ENCODE data around the gene RNF38. TPM values are rescaled to one million over a fixed set of nuclear protein-coding genes. Genes with fewer than 3 reads are reported as not detected.
A peak's percentile ranks its signal among the peaks of the same experiment; 100 is the strongest.
"Not testable (repeated sequence)": the region's sequence is repeated elsewhere in the genome, so short reads cannot be mapped to it uniquely, and the experiment has no call there.

RNF38 gene
- total RNA-seq, 1 donor from 2014 or later = 41.2 TPM

GRCh38 chr9:36341936-36342577 lies 58.0 kb downstream of the RNF38 start:
- intact Hi-C loops (cut with DNase I) = no loop called here
- DNase-seq (ENCODE audit: low spot score) = no peak

- intact Hi-C loops (cut with DNase I) = no loop called here
- no peak for DNase-seq (ENCODE audit: low spot score)
These were observed 62.2 kb downstream of the RNF38 start for GRCh38 chr9:36337865-36338264.

- DNase-seq (ENCODE audit: low spot score) = no peak
- intact Hi-C loops (cut with DNase I) = no loop called here
These were observed 63.1 kb downstream of the RNF38 start for GRCh38 chr9:36337002-36337401.

GRCh38 chr9:36336131-36336907 lies 63.8 kb downstream of the RNF38 start:
- no peak for DNase-seq (ENCODE audit: low spot score)
- intact Hi-C loops (cut with DNase I) = no loop called here

- intact Hi-C loops (cut with DNase I) = no loop called here
- DNase-seq (ENCODE audit: low spot score) = no peak
These were observed 68.1 kb downstream of the RNF38 start for GRCh38 chr9:36332006-36332405.

GRCh38 chr9:36328798-36329411 lies 71.2 kb downstream of the RNF38 start:
- intact Hi-C loops (cut with DNase I) = loop anchor here (5.0 kb wide), 1 partner anchor 82 kb away; no protein-coding TSS in a partner anchor
- no peak for DNase-seq (ENCODE audit: low spot score)

- no peak for DNase-seq (ENCODE audit: low spot score)
- intact Hi-C loops (cut with DNase I) = loop anchor here (2.0 to 5.0 kb wide), 2 partner anchors 78 to 134 kb away; partner anchors contain the start of gene CLTA
These were observed 74.8 kb downstream of the RNF38 start for GRCh38 chr9:36325081-36325828.

- intact Hi-C loops (cut with DNase I) = loop anchor here (2.0 kb wide), 1 partner anchor 133 kb away; the partner anchor contains the start of gene CLTA
- DNase-seq (ENCODE audit: low spot score) = no peak
These were observed 76.1 kb downstream of the RNF38 start for GRCh38 chr9:36323926-36324325.

- intact Hi-C loops (cut with DNase I) = no loop called here
These were observed 77.6 kb downstream of the RNF38 start for GRCh38 chr9:36322462-36322861.

GRCh38 chr9:36321903-36322302 lies 78.2 kb downstream of the RNF38 start:
- intact Hi-C loops (cut with DNase I) = not testable (repeated sequence)

More at GRCh38 chr9:36322462-36322861, 77.6 kb downstream of the RNF38 start:
- no peak for DNase-seq (ENCODE audit: low spot score)

GRCh38 chr9:36320466-36320865 lies 79.6 kb downstream of the RNF38 start:
- intact Hi-C loops (cut with DNase I) = no loop called here
- no peak for DNase-seq (ENCODE audit: low spot score)

More at GRCh38 chr9:36321903-36322302, 78.2 kb downstream of the RNF38 start:
- not testable (repeated sequence) for DNase-seq (ENCODE audit: low spot score)

GRCh38 chr9:36319806-36320205 lies 80.3 kb downstream of the RNF38 start:
- no peak for DNase-seq (ENCODE audit: low spot score)
- intact Hi-C loops (cut with DNase I) = no loop called here

- DNase-seq (ENCODE audit: low spot score) = no peak
- intact Hi-C loops (cut with DNase I) = no loop called here
These were observed 80.9 kb downstream of the RNF38 start for GRCh38 chr9:36319183-36319582.

- DNase-seq (ENCODE audit: low spot score) = no peak
These were observed 81.8 kb downstream of the RNF38 start for GRCh38 chr9:36318212-36318802.

GRCh38 chr9:36317766-36318165 lies 82.3 kb downstream of the RNF38 start:
- DNase-seq (ENCODE audit: low spot score) = peak; percentile 78
- intact Hi-C loops (cut with DNase I) = no loop called here

More at GRCh38 chr9:36318212-36318802, 81.8 kb downstream of the RNF38 start:
- intact Hi-C loops (cut with DNase I) = no loop called here

- no peak for DNase-seq (ENCODE audit: low spot score)
- intact Hi-C loops (cut with DNase I) = no loop called here
These were observed 83.3 kb downstream of the RNF38 start for GRCh38 chr9:36316611-36317317.

- intact Hi-C loops (cut with DNase I) = no loop called here
- DNase-seq (ENCODE audit: low spot score) = no peak
These were observed 84.0 kb downstream of the RNF38 start for GRCh38 chr9:36316049-36316448.

- intact Hi-C loops (cut with DNase I) = no loop called here
- no peak for DNase-seq (ENCODE audit: low spot score)
These were observed 84.8 kb downstream of the RNF38 start for GRCh38 chr9:36315283-36315682.

GRCh38 chr9:36314740-36315139 lies 85.3 kb downstream of the RNF38 start:
- intact Hi-C loops (cut with DNase I) = no loop called here
- no peak for DNase-seq (ENCODE audit: low spot score)
